ENCODE results near the gene KIAA0930.

The KIAA0930 gene

GRCh38 chr22:45224988-45225731 lies 15.5 kb downstream of the KIAA0930 start:
- POLR2A ChIA-PET: interaction anchor here (0.9 to 1.6 kb wide), 2 partner anchors 10 to 46 kb away, joined by 3 to 5 read pairs; no protein-coding TSS in a partner anchor

GRCh38 chr22:45224331-45224730 lies 16.4 kb downstream of the KIAA0930 start:
- 91% methylated on average over 11 of the region's 11 CpGs for WGBS (ENCODE audit: insufficient coverage)
- no peaks in the 10 kb centered on the region for H3K9me3 ChIP-seq (ENCODE audit: control extremely low read depth in 1 of 5, control insufficient read depth in 4 of 5, insufficient read depth in 2 of 5, low read depth in 1 of 5, low read length in 4 of 5)
- CTCF ChIA-PET: no interaction called here
- H3K36me3 ChIP-seq (ENCODE audit: control insufficient read depth in 4 of 4, insufficient read depth in 4 of 4, low read length in 3 of 4): peaks cover 0 to 20% (median 1%) of the 10 kb centered on the region in 4 experiments
- no peak overlapping the region for H3K4me3 ChIP-seq (ENCODE audit: control insufficient read depth in 1 of 7, extremely low read depth in 1 of 7, insufficient read depth in 4 of 7, low read depth in 2 of 7, low read length in 6 of 7)
- DNase-seq: no peak
- H3K4me1 ChIP-seq (ENCODE audit: control extremely low read depth in 1 of 4, control insufficient read depth in 4 of 4, insufficient read depth in 4 of 4, low read length in 3 of 4): peaks cover 0 to 78% (median 67%) of the 10 kb centered on the region in 4 experiments
- POLR2A ChIA-PET: no interaction called here
- no peak overlapping the region for H3K27ac ChIP-seq (ENCODE audit: insufficient read depth in 1 of 2, low read depth in 1 of 2, low read length in 2 of 2, poor library complexity in 1 of 2, severe bottlenecking in 2 of 2)
- H3K27me3 ChIP-seq (replicated peaks in 2 of 5; ENCODE audit: control insufficient read depth in 4 of 5, insufficient read depth in 5 of 5, low read length in 4 of 5): no peaks in the 10 kb centered on the region

More at GRCh38 chr22:45224988-45225731, 15.5 kb downstream of the KIAA0930 start:
- H3K27ac ChIP-seq (ENCODE audit: insufficient read depth in 1 of 2, low read depth in 1 of 2, low read length in 2 of 2, poor library complexity in 1 of 2, severe bottlenecking in 2 of 2): no peak overlapping the region
- CTCF ChIA-PET: interaction anchor here (1.2 kb wide), 1 partner anchor 9 kb away, joined by 3 read pairs; no protein-coding TSS in a partner anchor
- no peaks in the 10 kb centered on the region for H3K9me3 ChIP-seq (ENCODE audit: control extremely low read depth in 1 of 5, control insufficient read depth in 4 of 5, insufficient read depth in 2 of 5, low read depth in 1 of 5, low read length in 4 of 5)
- 97% methylated on average over 18 of the region's 19 CpGs for WGBS (ENCODE audit: insufficient coverage)
- H3K4me3 ChIP-seq (ENCODE audit: control insufficient read depth in 1 of 7, extremely low read depth in 1 of 7, insufficient read depth in 4 of 7, low read depth in 2 of 7, low read length in 6 of 7): no peak overlapping the region
- H3K27me3 ChIP-seq (replicated peaks in 2 of 5; ENCODE audit: control insufficient read depth in 4 of 5, insufficient read depth in 5 of 5, low read length in 4 of 5): no peaks in the 10 kb centered on the region
- no peak for DNase-seq
- H3K36me3 ChIP-seq (ENCODE audit: control insufficient read depth in 4 of 4, insufficient read depth in 4 of 4, low read length in 3 of 4): peaks cover 0 to 21% (median 1%) of the 10 kb centered on the region in 4 experiments
- peaks cover 0 to 82% (median 67%) of the 10 kb centered on the region in 4 experiments for H3K4me1 ChIP-seq (ENCODE audit: control extremely low read depth in 1 of 4, control insufficient read depth in 4 of 4, insufficient read depth in 4 of 4, low read length in 3 of 4)

- no peaks in the 10 kb centered on the region for H3K27me3 ChIP-seq (replicated peaks in 2 of 5; ENCODE audit: control insufficient read depth in 4 of 5, insufficient read depth in 5 of 5, low read length in 4 of 5)
- POLR2A ChIA-PET: no interaction called here
These were observed 17.2 kb downstream of the KIAA0930 start for GRCh38 chr22:45223304-45224117.

GRCh38 chr22:45221201-45221600 lies 19.5 kb downstream of the KIAA0930 start:
- H3K4me1 ChIP-seq (ENCODE audit: control extremely low read depth in 1 of 4, control insufficient read depth in 4 of 4, insufficient read depth in 4 of 4, low read length in 3 of 4): peaks cover 0 to 55% (median 48%) of the 10 kb centered on the region in 4 experiments
- H3K4me3 ChIP-seq (ENCODE audit: control insufficient read depth in 1 of 7, extremely low read depth in 1 of 7, insufficient read depth in 4 of 7, low read depth in 2 of 7, low read length in 6 of 7): peak overlapping the region in 2 of 7 experiments; percentile 46 to 56
- H3K36me3 ChIP-seq (ENCODE audit: control insufficient read depth in 4 of 4, insufficient read depth in 4 of 4, low read length in 3 of 4): peaks cover 0 to 4% (median 1%) of the 10 kb centered on the region in 4 experiments
- no peak overlapping the region for H3K27ac ChIP-seq (ENCODE audit: insufficient read depth in 1 of 2, low read depth in 1 of 2, low read length in 2 of 2, poor library complexity in 1 of 2, severe bottlenecking in 2 of 2)
- H3K27me3 ChIP-seq (replicated peaks in 2 of 5; ENCODE audit: control insufficient read depth in 4 of 5, insufficient read depth in 5 of 5, low read length in 4 of 5): no peaks in the 10 kb centered on the region
- H3K9me3 ChIP-seq (ENCODE audit: control extremely low read depth in 1 of 5, control insufficient read depth in 4 of 5, insufficient read depth in 2 of 5, low read depth in 1 of 5, low read length in 4 of 5): no peaks in the 10 kb centered on the region
- ChIA-PET POLR2A (interaction anchor here (0.6 kb wide), 1 partner anchor 26 kb away, joined by 6 read pairs; no protein-coding TSS in a partner anchor), CTCF (interaction anchor here (2.0 kb wide), 1 partner anchor 12 kb away, joined by 12 read pairs; no protein-coding TSS in a partner anchor)
- peak in 1 of 3 donors; percentile 45 for DNase-seq
- 10% methylated on average over 4 of the region's 5 CpGs for WGBS (ENCODE audit: insufficient coverage)

More at GRCh38 chr22:45223304-45224117, 17.2 kb downstream of the KIAA0930 start:
- Histone ChIP-seq H3K36me3 (ENCODE audit: control insufficient read depth in 4 of 4, insufficient read depth in 4 of 4, low read length in 3 of 4) (peaks cover 0 to 19% (median 1%) of the 10 kb centered on the region in 4 experiments), H3K9me3 (ENCODE audit: control extremely low read depth in 1 of 5, control insufficient read depth in 4 of 5, insufficient read depth in 2 of 5, low read depth in 1 of 5, low read length in 4 of 5) (no peaks in the 10 kb centered on the region), H3K27ac (ENCODE audit: insufficient read depth in 1 of 2, low read depth in 1 of 2, low read length in 2 of 2, poor library complexity in 1 of 2, severe bottlenecking in 2 of 2) (no peak overlapping the region), H3K4me1 (ENCODE audit: control extremely low read depth in 1 of 4, control insufficient read depth in 4 of 4, insufficient read depth in 4 of 4, low read length in 3 of 4) (peaks cover 0 to 78% (median 66%) of the 10 kb centered on the region in 4 experiments), H3K4me3 (ENCODE audit: control insufficient read depth in 1 of 7, extremely low read depth in 1 of 7, insufficient read depth in 4 of 7, low read depth in 2 of 7, low read length in 6 of 7) (no peak overlapping the region)
- peak in 1 of 3 donors; percentile 11 for DNase-seq
- 58% methylated on average over 5 of the region's 5 CpGs for WGBS (ENCODE audit: insufficient coverage)
- CTCF ChIA-PET: no interaction called here

- DNase-seq: no peak
- WGBS (ENCODE audit: insufficient coverage): 85% methylated on average over 5 of the region's 9 CpGs
- ChIA-PET CTCF (interaction anchor here (1.4 kb wide), 1 partner anchor 10 kb away, joined by 5 read pairs; no protein-coding TSS in a partner anchor), POLR2A (no interaction called here)
- H3K4me3 ChIP-seq (ENCODE audit: control insufficient read depth in 1 of 7, extremely low read depth in 1 of 7, insufficient read depth in 4 of 7, low read depth in 2 of 7, low read length in 6 of 7): no peak overlapping the region
- H3K36me3 ChIP-seq (ENCODE audit: control insufficient read depth in 4 of 4, insufficient read depth in 4 of 4, low read length in 3 of 4): no peaks in the 10 kb centered on the region
- H3K4me1 ChIP-seq (ENCODE audit: control extremely low read depth in 1 of 4, control insufficient read depth in 4 of 4, insufficient read depth in 4 of 4, low read length in 3 of 4): peaks cover 0 to 40% (median 33%) of the 10 kb centered on the region in 4 experiments
- no peaks in the 10 kb centered on the region for H3K27me3 ChIP-seq (replicated peaks in 2 of 5; ENCODE audit: control insufficient read depth in 4 of 5, insufficient read depth in 5 of 5, low read length in 4 of 5)
- no peaks in the 10 kb centered on the region for H3K9me3 ChIP-seq (ENCODE audit: control extremely low read depth in 1 of 5, control insufficient read depth in 4 of 5, insufficient read depth in 2 of 5, low read depth in 1 of 5, low read length in 4 of 5)
- no peak overlapping the region for H3K27ac ChIP-seq (ENCODE audit: insufficient read depth in 1 of 2, low read depth in 1 of 2, low read length in 2 of 2, poor library complexity in 1 of 2, severe bottlenecking in 2 of 2)
These were observed 21.7 kb downstream of the KIAA0930 start for GRCh38 chr22:45218976-45219375.

- H3K27ac ChIP-seq (ENCODE audit: insufficient read depth in 1 of 2, low read depth in 1 of 2, low read length in 2 of 2, poor library complexity in 1 of 2, severe bottlenecking in 2 of 2): no peak overlapping the region
- no peaks in the 10 kb centered on the region for H3K27me3 ChIP-seq (replicated peaks in 2 of 5; ENCODE audit: control insufficient read depth in 4 of 5, insufficient read depth in 5 of 5, low read length in 4 of 5)
- peaks cover 0 to 39% (median 30%) of the 10 kb centered on the region in 4 experiments for H3K4me1 ChIP-seq (ENCODE audit: control extremely low read depth in 1 of 4, control insufficient read depth in 4 of 4, insufficient read depth in 4 of 4, low read length in 3 of 4)
- no peak for DNase-seq
- POLR2A ChIA-PET: interaction anchor here (0.6 kb wide), 1 partner anchor 105 kb away, joined by 3 read pairs; no protein-coding TSS in a partner anchor
- H3K4me3 ChIP-seq (ENCODE audit: control insufficient read depth in 1 of 7, extremely low read depth in 1 of 7, insufficient read depth in 4 of 7, low read depth in 2 of 7, low read length in 6 of 7): no peak overlapping the region
- H3K9me3 ChIP-seq (ENCODE audit: control extremely low read depth in 1 of 5, control insufficient read depth in 4 of 5, insufficient read depth in 2 of 5, low read depth in 1 of 5, low read length in 4 of 5): no peaks in the 10 kb centered on the region
- CTCF ChIA-PET: interaction anchor here (0.9 to 2.0 kb wide), 5 partner anchors 9 to 53 kb away, joined by 3 to 5 read pairs (median 4); no protein-coding TSS in a partner anchor
- over 99% methylated on average over 10 of the region's 14 CpGs for WGBS (ENCODE audit: insufficient coverage)
- no peaks in the 10 kb centered on the region for H3K36me3 ChIP-seq (ENCODE audit: control insufficient read depth in 4 of 4, insufficient read depth in 4 of 4, low read length in 3 of 4)
These were observed 22.9 kb downstream of the KIAA0930 start for GRCh38 chr22:45217806-45218205.

Measured in common myeloid progenitor, CD34-positive (primary cell).